IMR-90 (cell line): ENCODE results near the gene APOA4. TPM values are rescaled to one million over a fixed set of nuclear protein-coding genes. Genes with fewer than 3 reads are reported as not detected.
A peak's percentile ranks its signal among the peaks of the same experiment; 100 is the strongest.

Experiments
- ATAC-seq: fragments of 200-7000 bp; cut with Tn5 transposase; 2 replicates; pipeline ENCODE4 v1.9.1; 2020; ENCODE audit warnings: low read depth, mild to moderate bottlenecking, moderate library complexity
- BruUV-seq: library from RNA; stranded (reverse); fragments of 400-500 nt; replicated peaks from 2 replicates; lab custom pipeline; 2021; lab: Mats Ljungman, UMichigan
- CTCF ChIA-PET: fragments of 300-600 bp; formaldehyde crosslinking; extraction: SDS; loops from one replicate; lab custom pipeline; 2021; ENCODE audit warnings: antibody characterized with exemption; lab: Yijun Ruan, JAX
- POLR2A ChIA-PET: fragments of 300-600 bp; sonication (Branson Sonifier 250); formaldehyde crosslinking; loops from one replicate; lab custom pipeline; 2022; ENCODE audit warnings: antibody characterized with exemption; ENCODE audit not compliant: unreplicated experiment; lab: Charles Lee
- DNase-seq: peaks from one replicate; pipeline ENCODE4 v3.0.0; 2013
- H2AFZ ChIP-seq: replicated peaks from 2 replicates; pipeline ENCODE3; 2013; ENCODE audit warnings: low read length, mild to moderate bottlenecking; ENCODE audit not compliant: poor library complexity
- H2AK5ac ChIP-seq: 2 replicates; pipeline ENCODE4 v1.6.1; 2013; ENCODE audit warnings: low read depth, low read length, inconsistent platforms
- H2AK9ac ChIP-seq: replicated peaks from 2 replicates; pipeline ENCODE3; 2013; ENCODE audit warnings: mild to moderate bottlenecking, low read depth, low read length, moderate library complexity; ENCODE audit not compliant: poor library complexity
- H2BK120ac ChIP-seq: 2 replicates; pipeline ENCODE4 v1.6.1; 2013; ENCODE audit warnings: low read depth, low read length, inconsistent platforms
- H2BK15ac ChIP-seq: 3 replicates; pipeline ENCODE4 v1.6.1; 2013; ENCODE audit warnings: low read depth, low read length, inconsistent platforms
- H2BK20ac ChIP-seq: 2 replicates; pipeline ENCODE4 v1.6.1; 2013; ENCODE audit warnings: low read depth, mild to moderate bottlenecking, inconsistent platforms, low read length, moderate library complexity
- H2BK5ac ChIP-seq: 2 replicates; pipeline ENCODE4 v1.6.1; 2013; ENCODE audit warnings: mild to moderate bottlenecking, low read depth, low read length, inconsistent platforms; ENCODE audit not compliant: poor library complexity, severe bottlenecking
- H3K14ac ChIP-seq: replicated peaks from 2 replicates; pipeline ENCODE4 v1.6.1; 2013; ENCODE audit warnings: low read depth, low read length, inconsistent platforms
- H3K18ac ChIP-seq: 2 replicates; pipeline ENCODE4 v1.6.1; 2013; ENCODE audit warnings: low read depth, low read length, control low read depth
- H3K23ac ChIP-seq: 2 replicates; pipeline ENCODE4 v1.6.1; 2013; ENCODE audit warnings: low read depth, low read length, inconsistent platforms
- H3K27ac ChIP-seq: 2 replicates; pipeline ENCODE4 v1.5.1; 2013; ENCODE audit warnings: mild to moderate bottlenecking, control low read depth, low read length; ENCODE audit not compliant: insufficient read depth
- H3K27me3 ChIP-seq: 2 replicates; pipeline ENCODE4 v1.6.1; 2013; ENCODE audit warnings: low read length; ENCODE audit not compliant: control insufficient read depth, insufficient read depth
- H3K36me3 ChIP-seq: 2 replicates; pipeline ENCODE4 v1.6.1; 2013; ENCODE audit warnings: low read length, mixed read lengths; ENCODE audit not compliant: control insufficient read depth, insufficient read depth
- H3K4ac ChIP-seq: 2 replicates; pipeline ENCODE4 v1.6.1; 2013; ENCODE audit warnings: low read depth, low read length, inconsistent platforms
- H3K4me1 ChIP-seq: 2 replicates; pipeline ENCODE4 v1.6.1; 2013; ENCODE audit warnings: low read length, mixed read lengths; ENCODE audit not compliant: control insufficient read depth, insufficient read depth
- H3K4me2 ChIP-seq: 2 replicates; pipeline ENCODE4 v1.6.1; 2013; ENCODE audit warnings: low read depth, mild to moderate bottlenecking, control low read depth, low read length, moderate library complexity
- H3K4me3 ChIP-seq: 2 replicates; pipeline ENCODE4 v1.5.1; 2013; ENCODE audit warnings: low read depth, mild to moderate bottlenecking, control low read depth, low read length, moderate library complexity; ENCODE audit not compliant: insufficient read depth
- H3K56ac ChIP-seq: 2 replicates; pipeline ENCODE4 v1.6.1; 2013; ENCODE audit warnings: low read length, inconsistent platforms; ENCODE audit not compliant: insufficient read depth; ENCODE audit errors: extremely low read depth
- H3K79me1 ChIP-seq, 2 experiments: 2 replicates each; pipeline ENCODE4 v1.6.1; 2013; ENCODE audit warnings: low read length in 2 of 2, inconsistent platforms in 1 of 2, low read depth in 1 of 2
- H3K9ac ChIP-seq: 2 replicates; pipeline ENCODE4 v1.6.1; 2013; ENCODE audit warnings: low read depth, low read length, control low read depth
- H3K9me1 ChIP-seq: 2 replicates; pipeline ENCODE4 v1.6.1; 2013; ENCODE audit warnings: low read length, inconsistent platforms; ENCODE audit not compliant: insufficient read depth
- H3K9me3 ChIP-seq: 2 replicates; pipeline ENCODE4 v1.6.1; 2013; ENCODE audit warnings: low read length; ENCODE audit not compliant: control insufficient read depth, insufficient read depth
- H4K20me1 ChIP-seq: 2 replicates; pipeline ENCODE4 v1.6.1; 2013; ENCODE audit warnings: low read length, inconsistent platforms; ENCODE audit not compliant: insufficient read depth
- H4K5ac ChIP-seq: 2 replicates; pipeline ENCODE4 v1.6.1; 2013; ENCODE audit warnings: mild to moderate bottlenecking, low read depth, low read length, control low read depth
- H4K8ac ChIP-seq, 2 experiments: 2 replicates each; pipeline ENCODE4 v1.6.1; 2013; ENCODE audit warnings: low read depth in 2 of 2, low read length in 2 of 2, control low read depth in 1 of 2, inconsistent platforms in 1 of 2
- H4K91ac ChIP-seq: 2 replicates; pipeline ENCODE4 v1.6.1; 2013; ENCODE audit warnings: low read depth, low read length, inconsistent platforms; ENCODE audit not compliant: insufficient read depth
- MAFK ChIP-seq: IDR thresholded peaks from 2 replicates; pipeline ENCODE4 v1.6.1; 2012; ENCODE audit warnings: low read depth, low read length, improper control_type of control experiment
- NFE2L2 ChIP-seq: fragments of 150-350 bp; IDR thresholded peaks from 2 replicates; pipeline ENCODE4 v1.6.1; 2016; ENCODE audit warnings: low read depth, mild to moderate bottlenecking, low read length
- USF2 ChIP-seq: fragments of 150-350 bp; IDR thresholded peaks from 2 replicates; pipeline ENCODE4 v1.6.1; 2017; ENCODE audit warnings: mild to moderate bottlenecking, antibody characterized with exemption, low read length, low read depth
- WGBS, 2 experiments: methylation state at CpG; one replicate each; pipeline versions ENCODE4 v1.1.5 to v1.1.7; 2013; ENCODE audit warnings: missing lambda C conversion rate in 2 of 2; ENCODE audit not compliant: insufficient read length in 1 of 2; ENCODE audit errors: extremely low coverage in 2 of 2; 5-methylcytosine and 5-hydroxymethylcytosine counted together
- dilution Hi-C: fragments of 300-500 bp; cut with HindIII; formaldehyde crosslinking; loops from one replicate; pipeline ENCODE4 v1.14.3; 2018; ENCODE audit warnings: low sequenced_read_pairs; ENCODE audit not compliant: unreplicated experiment
- in situ Hi-C: fragments of 300-500 bp; cut with MboI; formaldehyde crosslinking; loops from 3 replicates; pipeline ENCODE4 v1.14.3; 2019; ENCODE audit warnings: low sequenced_read_pairs, inconsistent platforms, mixed read lengths
- intact Hi-C: fragments of 100-400 bp; cut with micrococcal nuclease; formaldehyde crosslinking; loops from 2 replicates; pipeline ENCODE4 v1.10.0; 2022
- polyA plus RNA-seq, 3 experiments: library from polyadenylated mRNA; depleted of rRNA; stranded (reverse); fragments of >200 nt; gene quantifications; 2 replicates each; pipeline ENCODE4 v1.2.3, GENCODE V29; 2012; ENCODE audit warnings: low replicate concordance in 1 of 3
- total RNA-seq: library from RNA; depleted of rRNA; stranded (reverse); fragments of >200 nt; gene quantifications from 2 replicates; pipeline ENCODE4 v1.2.3, GENCODE V29; 2012

APOA4 gene
- total and polyA plus RNA-seq, 2 of the 4 experiments (the other 2 are of a cell fraction), result not detected

GRCh38 chr11:116796548-116796947 is 26.6 kb downstream of the APOA4 start:
- Histone ChIP-seq H3K9ac (no peak overlapping the region), H3K9me1 (peaks cover 3% of the 10 kb centered on the region), H2AFZ (no peak overlapping the region), H3K4me2 (no peak overlapping the region), H3K79me1 (no peaks in the 10 kb centered on the region), H3K36me3 (no peaks in the 10 kb centered on the region), H3K27ac (no peak overlapping the region), H2AK5ac (no peak overlapping the region), H3K27me3 (peaks cover 5% of the 10 kb centered on the region), H3K4me1 (no peaks in the 10 kb centered on the region; the same call in 1 of the 2 replicates), H4K5ac (no peak overlapping the region), H3K23ac (no peak overlapping the region), H2AK9ac (no peak overlapping the region), H4K91ac (no peak overlapping the region), H4K8ac (no peak overlapping the region), H3K18ac (no peak overlapping the region), H3K9me3 (no peaks in the 10 kb centered on the region), H2BK15ac (no peak overlapping the region), H3K4ac (no peak overlapping the region), H2BK20ac (no peak overlapping the region), H4K20me1 (no peaks in the 10 kb centered on the region), H3K14ac (no peak overlapping the region), H2BK120ac (no peak overlapping the region), H3K56ac (no peak overlapping the region), H2BK5ac (no peak overlapping the region), H3K4me3 (no peak overlapping the region)
- in situ Hi-C loops, result no loop called here
- ChIA-PET CTCF (no interaction called here), POLR2A (no interaction called here)
- dilution Hi-C loops, result no loop called here
- WGBS, 2 experiments, result no CpG with 5 or more reads among the region's 1 CpG
- ATAC-seq (no peak), DNase-seq (no peak)
- TF ChIP-seq USF2, result no peak
- TF ChIP-seq MAFK, result peak; percentile 48; the same call in 1 of the 2 replicates
- peak; percentile 93 for TF ChIP-seq NFE2L2
- no TSS peak for BruUV-seq
- intact Hi-C loops, result loop anchor here (1.0 kb wide), 1 partner anchor 12 kb away; no protein-coding TSS in a partner anchor
